Stomach smooth muscle (tissue), 2 donors: ENCODE results near the gene HOXC12.

Experiments used
- H3K27ac ChIP-seq: one replicate; pipeline ENCODE4 v1.7.0; 2013; ENCODE audit warnings: mild to moderate bottlenecking, low read length, inconsistent platforms
- H3K27me3 ChIP-seq, 2 donors: one replicate each; pipeline ENCODE4 v1.7.0; 2013; ENCODE audit warnings: low read length in 2 of 2; ENCODE audit not compliant: insufficient read depth in 2 of 2, control insufficient read depth in 1 of 2
- H3K36me3 ChIP-seq, 2 donors: one replicate each; pipeline ENCODE4 v1.7.0; 2013; ENCODE audit warnings: low read length in 2 of 2; ENCODE audit not compliant: control insufficient read depth in 2 of 2, insufficient read depth in 2 of 2
- H3K4me1 ChIP-seq: one replicate; pipeline ENCODE4 v1.7.0; 2013; ENCODE audit warnings: low read length; ENCODE audit not compliant: control insufficient read depth, insufficient read depth
- H3K4me3 ChIP-seq, 2 donors: one replicate each; pipeline ENCODE4 v1.7.0; 2013; ENCODE audit warnings: low read length in 2 of 2
- H3K9ac ChIP-seq, 2 donors: one replicate each; pipeline ENCODE4 v1.7.0; 2013; ENCODE audit warnings: low read length in 2 of 2, mild to moderate bottlenecking in 1 of 2
- H3K9me3 ChIP-seq, 2 donors: one replicate each; pipeline ENCODE4 v1.7.0; 2013; ENCODE audit warnings: low read length in 2 of 2; ENCODE audit not compliant: control insufficient read depth in 2 of 2
- donor health status: healthy.
- donor health status: Pancreatic carcinoma.

HOXC12 gene, protein sequence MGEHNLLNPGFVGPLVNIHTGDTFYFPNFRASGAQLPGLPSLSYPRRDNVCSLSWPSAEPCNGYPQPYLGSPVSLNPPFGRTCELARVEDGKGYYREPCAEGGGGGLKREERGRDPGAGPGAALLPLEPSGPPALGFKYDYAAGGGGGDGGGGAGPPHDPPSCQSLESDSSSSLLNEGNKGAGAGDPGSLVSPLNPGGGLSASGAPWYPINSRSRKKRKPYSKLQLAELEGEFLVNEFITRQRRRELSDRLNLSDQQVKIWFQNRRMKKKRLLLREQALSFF

GRCh38 chr12:53954694-53955035 is at the start of gene HOXC12:
TSS of gene HOXC12 (plus strand) at chr12:53954903. CDS start at chr12:53954930, 27 bp downstream.
- H3K4me3 ChIP-seq = no peak within 1 kb of the TSS

DNA sequence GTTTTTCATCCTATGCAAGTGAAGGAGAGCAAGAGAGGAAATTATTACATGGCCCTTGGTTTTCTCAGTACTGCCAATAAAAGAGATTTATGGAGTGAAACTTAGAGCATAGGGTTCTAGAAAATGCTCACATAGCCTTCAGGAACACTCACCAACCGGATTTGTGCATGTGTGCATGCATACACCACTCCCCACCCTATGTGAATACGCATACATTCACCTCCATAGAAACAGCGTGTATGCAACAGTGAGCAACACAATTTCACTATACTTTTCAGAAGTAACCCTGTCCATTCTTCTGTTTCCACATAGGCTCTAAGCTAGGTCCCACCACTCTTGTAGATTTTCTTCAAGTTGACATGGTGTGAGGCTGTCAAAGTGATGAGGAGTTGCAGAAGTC is 47.6 kb upstream of the HOXC12 start:
- Histone ChIP-seq H3K27ac (no peak overlapping the region), H3K9ac (no peak overlapping the region), H3K27me3 (peaks cover 3% of the 10 kb centered on the region in 2 donors), H3K36me3 (no peaks in the 10 kb centered on the region), H3K4me3 (no peak overlapping the region), H3K9me3 (no peaks in the 10 kb centered on the region), H3K4me1 (no peaks in the 10 kb centered on the region)

More at GRCh38 chr12:53954694-53955035, at the start of gene HOXC12:
- peaks cover 13% of the 10 kb centered on the region for H3K4me1 ChIP-seq
- H3K9ac ChIP-seq = no peak within 1 kb of the TSS
- H3K27me3 ChIP-seq = peaks cover 94 to 98% of the 10 kb centered on the region in 2 donors
- no peak within 1 kb of the TSS for H3K27ac ChIP-seq
- no peaks in the 10 kb centered on the region for H3K36me3 ChIP-seq
- H3K9me3 ChIP-seq = no peaks in the 10 kb centered on the region

DNA sequence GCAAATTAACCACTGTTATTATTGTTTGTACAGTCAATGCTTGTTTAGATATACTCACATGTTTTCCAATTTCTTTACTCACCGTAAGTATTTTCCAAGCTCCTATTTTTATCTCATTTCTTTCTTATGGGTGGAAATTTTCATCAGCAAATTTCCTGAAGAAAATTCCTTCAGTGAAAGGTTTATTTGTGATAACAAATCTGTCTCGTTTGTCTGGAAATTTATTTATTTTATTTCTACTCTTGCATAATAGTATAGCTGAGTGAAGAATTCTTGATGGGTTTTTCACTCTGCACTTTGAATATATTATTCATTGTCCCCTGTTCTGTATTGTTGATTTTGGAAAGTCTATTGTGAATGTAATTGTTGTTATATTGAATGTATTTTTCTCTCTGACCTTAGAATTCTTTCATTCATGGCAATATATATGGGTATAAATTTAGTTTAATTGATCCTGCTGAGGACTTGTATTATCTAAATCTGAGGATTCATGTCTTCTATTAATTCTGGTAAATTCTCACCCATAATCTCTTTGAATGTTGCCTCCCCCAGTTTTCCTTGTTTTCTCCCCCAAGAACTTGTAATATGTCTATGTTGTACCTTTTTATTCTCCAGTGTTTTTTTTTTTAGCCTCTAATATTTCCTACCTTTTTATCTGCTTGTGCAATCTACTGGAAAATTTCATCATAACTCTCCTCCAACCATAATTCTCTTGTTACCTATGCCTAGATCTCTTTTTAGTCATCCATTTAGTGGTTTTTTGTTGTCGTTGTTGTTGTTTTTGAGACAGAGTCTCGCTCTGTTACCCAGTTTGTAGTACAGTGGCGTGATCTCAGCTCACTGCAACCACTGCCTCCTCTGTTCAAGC is 37.7 kb upstream of the HOXC12 start:
- no peaks in the 10 kb centered on the region for H3K9me3 ChIP-seq
- no peaks in the 10 kb centered on the region for H3K36me3 ChIP-seq
- no peaks in the 10 kb centered on the region for H3K4me1 ChIP-seq
- no peak overlapping the region for H3K4me3 ChIP-seq
- H3K9ac ChIP-seq = no peak overlapping the region
- no peak overlapping the region for H3K27ac ChIP-seq
- H3K27me3 ChIP-seq = peaks cover 13 to 26% of the 10 kb centered on the region in 2 donors

- Histone ChIP-seq H3K9me3 (peaks cover 0 to 3% of the 10 kb centered on the region in 2 donors), H3K27ac (no peak overlapping the region), H3K36me3 (no peaks in the 10 kb centered on the region), H3K4me1 (peaks cover 10% of the 10 kb centered on the region), H3K9ac (no peak overlapping the region), H3K27me3 (peaks cover 62 to 79% of the 10 kb centered on the region in 2 donors), H3K4me3 (no peak overlapping the region)
Observed at GRCh38 chr12:53924521-53925405, 29.9 kb upstream of the HOXC12 start.

GRCh38 chr12:53927220-53928029 is 27.3 kb upstream of the HOXC12 start:
- Histone ChIP-seq H3K9me3 (peaks cover 0 to 5% of the 10 kb centered on the region in 2 donors), H3K27ac (no peak overlapping the region), H3K4me1 (peaks cover 10% of the 10 kb centered on the region), H3K9ac (no peak overlapping the region), H3K36me3 (no peaks in the 10 kb centered on the region), H3K4me3 (no peak overlapping the region), H3K27me3 (peaks cover 77 to 80% of the 10 kb centered on the region in 2 donors)

DNA sequence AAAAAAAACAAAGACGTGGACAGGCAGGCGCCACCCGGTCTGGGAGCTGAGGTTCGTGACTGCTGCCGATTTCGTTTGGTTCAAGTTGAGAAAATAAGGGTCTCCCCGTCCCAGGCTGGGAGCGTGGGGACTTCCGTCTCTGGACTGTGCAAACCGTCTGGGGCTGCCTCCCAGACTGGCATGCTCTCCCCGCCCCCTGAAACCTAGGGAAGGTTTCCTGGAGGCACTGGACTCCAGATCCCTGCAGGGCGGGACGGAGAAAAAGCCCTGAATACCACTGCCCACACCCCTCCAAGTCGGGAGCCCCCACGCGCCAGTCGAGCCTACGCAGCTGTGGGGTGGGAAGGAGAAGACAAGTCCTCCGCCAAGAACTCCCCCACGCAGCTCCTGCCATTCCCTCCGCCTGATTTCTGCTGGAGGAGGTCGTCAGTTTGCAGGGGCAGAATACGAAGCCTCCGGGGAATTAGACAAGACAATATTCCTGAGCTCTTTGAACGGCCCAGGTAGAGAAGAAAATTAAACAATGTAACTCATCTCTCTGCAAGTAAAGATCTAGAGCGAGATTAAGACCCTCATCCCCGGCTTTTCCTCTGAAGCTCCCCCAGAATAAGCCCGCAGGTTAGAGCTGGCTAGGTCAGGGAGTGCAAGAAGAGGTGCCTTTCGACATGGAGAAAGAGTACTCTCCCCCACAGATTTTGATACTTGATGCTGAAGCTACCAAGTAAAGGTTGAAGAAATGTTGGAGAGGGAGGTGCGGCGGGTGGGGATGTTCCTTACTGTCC is 26.5 kb upstream of the HOXC12 start:
- Histone ChIP-seq H3K27ac (no peak overlapping the region), H3K4me1 (peaks cover 10% of the 10 kb centered on the region), H3K27me3 (peaks cover 79 to 81% of the 10 kb centered on the region in 2 donors), H3K9ac (no peak overlapping the region), H3K9me3 (peaks cover 0 to 5% of the 10 kb centered on the region in 2 donors), H3K36me3 (no peaks in the 10 kb centered on the region), H3K4me3 (no peak overlapping the region)

DNA sequence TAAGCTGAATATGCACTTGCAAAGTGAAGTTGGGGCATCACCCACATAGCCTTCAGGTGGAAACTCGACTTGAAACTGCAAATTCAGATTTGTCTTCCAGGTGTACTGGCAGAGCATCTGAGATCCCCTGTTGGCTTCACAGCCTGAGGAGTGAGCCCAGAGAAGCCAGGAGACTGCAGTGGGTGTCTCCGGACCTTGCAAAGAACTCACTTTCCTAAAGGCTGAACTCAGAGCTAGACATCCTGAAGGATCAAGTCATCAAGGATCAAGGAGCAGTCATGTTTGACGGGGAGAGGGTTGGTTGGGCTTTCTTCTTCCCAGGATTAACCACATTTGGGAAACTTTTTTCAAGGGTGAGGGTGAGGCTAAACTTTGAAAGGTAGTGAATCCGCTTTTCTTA is 25.2 kb upstream of the HOXC12 start:
- Histone ChIP-seq H3K4me3 (no peak overlapping the region), H3K9me3 (peaks cover 0 to 5% of the 10 kb centered on the region in 2 donors), H3K27ac (no peak overlapping the region), H3K9ac (no peak overlapping the region), H3K27me3 (peaks cover 85% of the 10 kb centered on the region in 2 donors), H3K4me1 (peaks cover 10% of the 10 kb centered on the region), H3K36me3 (no peaks in the 10 kb centered on the region)

DNA sequence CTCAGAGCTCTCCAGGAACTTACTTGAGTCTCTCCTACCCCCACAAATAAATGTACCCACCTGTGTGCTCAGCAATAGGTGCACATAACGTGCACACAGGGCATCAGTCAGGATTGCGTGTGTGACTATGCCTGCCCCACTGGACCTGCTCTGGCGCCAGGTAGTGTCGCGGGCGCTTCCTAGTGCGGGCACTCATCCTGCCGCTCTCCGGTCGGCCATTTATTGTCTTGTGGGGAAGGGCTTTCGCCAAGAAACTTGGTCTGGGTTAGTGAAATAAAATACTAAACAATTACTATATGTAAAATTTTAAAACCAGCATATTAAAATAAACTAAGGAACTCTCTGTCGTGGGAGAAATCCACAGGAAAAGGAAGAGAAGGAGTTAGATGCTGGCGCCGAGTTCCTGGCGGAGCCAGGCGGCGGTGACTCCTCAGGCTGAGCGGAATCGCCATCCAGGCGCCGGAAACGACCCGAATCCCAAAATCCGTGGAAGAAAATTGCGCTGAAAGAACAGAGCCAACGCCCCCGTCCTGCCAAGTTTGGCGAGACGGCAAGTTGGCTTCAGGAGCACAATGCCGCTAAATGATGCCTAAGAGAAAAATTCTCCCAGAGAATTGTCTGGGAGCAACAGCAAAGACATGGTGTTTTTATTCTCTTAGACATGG is 24.0 kb upstream of the HOXC12 start:
- Histone ChIP-seq H3K9ac (no peak overlapping the region), H3K27me3 (peaks cover 84 to 86% of the 10 kb centered on the region in 2 donors), H3K4me3 (no peak overlapping the region)

More for the DNA sequence above, 24.0 kb upstream of the HOXC12 start:
- Histone ChIP-seq H3K4me1 (peaks cover 10% of the 10 kb centered on the region), H3K27ac (no peak overlapping the region), H3K9me3 (peaks cover 0 to 5% of the 10 kb centered on the region in 2 donors), H3K36me3 (no peaks in the 10 kb centered on the region)
